Astrocyte of the cerebellum (primary cell): ENCODE results near the gene PRAC1.

Experiments
- DNase-seq: peaks from one replicate; pipeline ENCODE4 v3.0.0-alpha.2; 2011; ENCODE audit warnings: low read depth
- H3K4me3 ChIP-seq: 2 replicates; pipeline ENCODE4 v1.5.1; 2011; ENCODE audit warnings: mild to moderate bottlenecking, low read depth, low read length, moderate library complexity
- CTCF ChIP-seq: IDR thresholded peaks from 2 replicates; pipeline ENCODE4 v1.5.1; 2012; ENCODE audit warnings: low read length, low read depth, moderate library complexity, mild to moderate bottlenecking; ENCODE audit errors: missing control alignments
- in situ Hi-C: cut with HindIII; loops from 2 replicates; pipeline ENCODE4 v1.10.0; 2017; ENCODE audit warnings: low sequenced_read_pairs

PRAC1 gene

DNA sequence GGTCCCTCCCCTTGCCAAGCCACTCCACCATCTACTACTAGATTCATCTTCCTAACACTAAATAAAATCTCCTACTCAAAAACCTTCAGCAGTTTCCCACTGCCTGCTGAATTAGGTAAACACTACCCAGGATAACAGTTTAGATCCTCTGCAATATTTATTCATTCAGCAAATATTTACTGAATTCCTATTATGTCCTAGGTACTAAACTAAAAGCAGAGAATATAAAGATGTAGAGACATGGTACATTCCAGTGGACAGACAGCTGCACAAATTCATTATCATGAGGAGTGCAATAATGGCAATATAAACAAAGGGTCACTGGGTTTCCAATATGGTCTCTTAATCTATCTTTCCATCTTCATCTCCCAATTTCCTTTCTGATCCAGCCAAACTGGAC lies 37.0 kb upstream of the PRAC1 start:
- no peak overlapping the region for H3K4me3 ChIP-seq
- no peak for DNase-seq
- in situ Hi-C loops: no loop called here
- TF ChIP-seq CTCF: no peak

DNA sequence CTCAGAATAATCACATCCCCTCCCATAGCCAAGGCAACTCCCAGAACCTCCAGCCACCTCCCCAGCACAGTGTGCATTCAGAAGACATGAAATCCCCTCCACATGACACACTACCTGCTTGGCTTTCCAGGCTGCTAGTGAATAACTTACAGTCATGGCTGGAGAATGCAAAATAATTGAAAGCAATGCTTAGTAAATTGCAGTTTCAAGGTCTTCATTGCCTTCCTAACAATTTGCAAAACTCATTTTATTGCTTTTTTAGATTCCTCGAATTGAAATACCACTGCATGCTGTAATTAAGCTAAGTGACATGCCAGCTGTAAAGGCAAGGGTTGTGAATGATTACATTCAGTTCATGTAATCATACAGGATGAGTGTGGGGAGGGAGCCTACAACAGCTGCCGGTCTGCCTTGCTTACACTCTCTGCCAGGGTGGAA lies 35.2 kb upstream of the PRAC1 start:
- no peak overlapping the region for H3K4me3 ChIP-seq
- no peak for DNase-seq
- TF ChIP-seq CTCF: no peak
- in situ Hi-C loops: no loop called here

DNA sequence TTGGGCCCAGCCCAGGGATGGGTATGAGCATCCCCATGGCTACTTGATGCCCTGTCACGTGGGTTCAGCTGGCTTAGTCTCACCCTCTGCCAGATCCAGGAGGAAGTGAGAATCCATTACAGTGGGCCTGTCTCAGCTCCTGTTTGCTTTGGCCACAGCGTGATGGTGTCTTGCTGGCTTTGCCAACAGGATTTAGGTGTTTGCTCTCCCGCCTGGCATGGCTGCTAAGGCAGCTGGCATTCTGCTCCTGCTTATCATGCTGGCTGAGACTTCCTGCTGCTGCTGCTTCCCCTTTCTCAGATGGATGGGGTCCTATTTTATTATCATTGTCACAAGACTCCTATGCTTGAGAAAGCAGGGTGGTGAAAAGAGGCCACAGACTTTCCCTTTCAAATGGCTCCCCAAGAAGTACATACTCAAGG lies 34.5 kb upstream of the PRAC1 start:
- no peak for TF ChIP-seq CTCF
- H3K4me3 ChIP-seq: no peak overlapping the region
- DNase-seq: no peak
- in situ Hi-C loops: no loop called here

DNA sequence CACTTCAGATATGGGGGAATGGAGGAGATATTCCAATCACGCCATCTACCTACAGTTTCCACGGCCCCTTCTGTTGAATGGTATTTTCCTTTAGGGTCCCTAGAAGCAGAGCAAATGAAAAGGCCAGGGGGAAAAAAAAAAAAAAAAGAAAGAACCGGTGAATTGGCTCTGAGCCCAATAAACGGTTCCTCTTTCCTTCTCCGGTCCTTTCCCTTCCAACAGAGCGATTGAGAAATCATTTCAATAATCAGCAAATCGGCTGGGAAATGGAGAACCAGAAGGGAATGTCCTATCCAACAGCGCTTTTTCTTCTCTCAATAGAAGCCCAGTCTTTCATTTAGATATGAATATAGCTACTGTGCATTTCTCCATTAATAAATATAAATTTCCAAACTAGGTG lies 33.0 kb upstream of the PRAC1 start:
- no peak for TF ChIP-seq CTCF
- H3K4me3 ChIP-seq: no peak overlapping the region
- DNase-seq: no peak
- in situ Hi-C loops: no loop called here

DNA sequence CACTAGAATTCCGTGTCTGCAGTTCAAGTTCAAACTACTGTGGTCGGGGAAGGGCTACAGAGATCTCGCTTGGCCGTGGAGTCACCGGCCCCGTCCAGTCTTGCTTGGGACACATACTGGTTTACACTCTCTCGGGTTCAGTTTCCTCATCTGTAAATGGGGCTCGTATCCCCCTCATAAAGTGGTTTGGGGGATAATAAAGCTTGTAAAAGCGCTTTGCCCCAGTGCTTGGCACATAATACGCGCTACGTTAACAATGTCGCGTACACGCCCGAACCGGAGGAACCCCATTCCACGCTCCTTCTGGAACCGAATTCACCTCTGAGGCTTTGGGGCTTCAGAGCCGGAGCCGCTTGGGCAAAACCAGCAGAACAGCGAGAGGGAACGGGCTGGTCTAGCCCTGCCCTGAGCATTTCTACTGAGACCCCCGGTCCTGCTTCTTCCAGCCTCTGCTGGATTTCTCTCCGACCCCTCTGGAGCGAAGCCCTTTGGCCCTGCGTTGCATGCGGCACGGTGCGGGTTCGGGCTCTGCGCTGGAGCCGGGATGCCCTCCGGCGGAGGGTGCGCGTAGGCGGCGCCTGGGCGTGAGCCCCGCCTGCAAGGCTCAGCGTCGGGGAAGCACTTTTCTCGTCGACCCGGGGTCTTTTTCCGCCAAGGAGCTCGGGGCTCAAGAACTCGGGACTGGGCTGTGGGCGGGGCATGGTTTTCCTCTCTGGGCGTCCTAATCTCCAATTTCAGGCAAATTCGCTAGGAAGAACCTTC lies 32.4 kb upstream of the PRAC1 start:
- no peak overlapping the region for H3K4me3 ChIP-seq
- no peak for TF ChIP-seq CTCF
- DNase-seq: no peak
- in situ Hi-C loops: loop anchor here (5.0 kb wide), 2 partner anchors 38 to 132 kb away; no protein-coding TSS in a partner anchor

GRCh38 chr17:48753794-48754499 lies 31.6 kb upstream of the PRAC1 start:
- H3K4me3 ChIP-seq: no peak overlapping the region
- in situ Hi-C loops: loop anchor here (5.0 kb wide), 2 partner anchors 38 to 132 kb away; no protein-coding TSS in a partner anchor
- no peak for TF ChIP-seq CTCF
- DNase-seq: no peak
